HCT116 (cell line): ENCODE measurements around the gene CDH2. TPM values are rescaled to one million over a fixed set of nuclear protein-coding genes. Genes with fewer than 3 reads are reported as not detected.

Source experiments
- ATAC-seq: fragments of 200-7000 bp; cut with Tn5 transposase; 2 replicates; pipeline ENCODE4 v1.9.1; 2020; ENCODE audit warnings: mild to moderate bottlenecking, moderate library complexity
- BruUV-seq: library from RNA; stranded (reverse); fragments of 400-500 nt; replicated peaks from 2 replicates; lab custom pipeline; 2021; lab: Mats Ljungman, UMichigan
- CTCF ChIA-PET: fragments of 300-600 bp; sonication (Branson Sonifier 250); formaldehyde crosslinking; loops from one replicate; lab custom pipeline; 2021; ENCODE audit warnings: antibody characterized with exemption; lab: Charles Lee
- POLR2A ChIA-PET: fragments of 300-600, 350-600 bp; sonication (Branson Sonifier 250); formaldehyde crosslinking; loops from one replicate; lab custom pipeline; 2021; ENCODE audit warnings: antibody characterized with exemption; lab: Charles Lee
- RAD21 ChIA-PET, 2 experiments: fragments of 300-600 bp; sonication (Branson Sonifier 250); formaldehyde crosslinking; loops; one replicate each; lab custom pipeline; 2023; ENCODE audit warnings: low total read pairs in 2 of 2; ENCODE audit not compliant: uncharacterized antibody in 2 of 2, unreplicated experiment in 2 of 2, low non-redundant PET in 1 of 2; lab: Charles Lee
- DNase-seq: peaks from one replicate; pipeline ENCODE4 v3.0.0-alpha.2; 2010; ENCODE audit warnings: low read depth, low spot score
- H2AFZ ChIP-seq: fragments of 200-600 bp; shearing (Covaris generic), sonication (generic); 2 replicates; pipeline ENCODE4 v1.6.1; 2017; ENCODE audit warnings: low read depth, mixed run types, mixed read lengths, antibody characterized with exemption, low read length; ENCODE audit not compliant: poor library complexity, severe bottlenecking
- H3K27ac ChIP-seq: 2 replicates; pipeline ENCODE4 v1.5.1; 2012; ENCODE audit warnings: low read depth, low read length
- H3K27me3 ChIP-seq: fragments of 200-600 bp; sonication (generic); 2 replicates; pipeline ENCODE4 v1.6.1; 2016; ENCODE audit warnings: mixed run types, low read length, mixed read lengths; ENCODE audit not compliant: insufficient read depth
- H3K36me3 ChIP-seq, 2 experiments: fragments of 200-500 bp in 1 of 2; fragments of 200-600 bp in 1 of 2; sonication (Bioruptor generic) in 1 of 2; sonication (generic) in 1 of 2; 2 replicates each; pipeline versions ENCODE4 v1.5.1 to v1.6.1; 2014 to 2016; ENCODE audit warnings: low read length in 2 of 2, inconsistent platforms in 1 of 2, mixed read lengths in 1 of 2, mixed run types in 1 of 2; ENCODE audit not compliant: insufficient read depth in 2 of 2, control insufficient read depth in 1 of 2
- H3K4me1 ChIP-seq, 2 experiments: fragments of 200-600 bp in 1 of 2; sonication (generic) in 1 of 2; 2 replicates each; pipeline versions ENCODE4 v1.5.1 to v1.6.1; 2012 to 2017; ENCODE audit warnings: low read length in 2 of 2, inconsistent platforms in 1 of 2, mild to moderate bottlenecking in 1 of 2, mixed read lengths in 1 of 2, mixed run types in 1 of 2, moderate library complexity in 1 of 2; ENCODE audit not compliant: insufficient read depth in 2 of 2, control insufficient read depth in 1 of 2
- H3K4me2 ChIP-seq: fragments of 200-600 bp; sonication (generic); 2 replicates; pipeline ENCODE4 v1.6.1; 2017; ENCODE audit warnings: mixed run types, low read length, mixed read lengths
- H3K4me3 ChIP-seq, 2 experiments: fragments of 200-600 bp in 1 of 2; sonication (generic) in 1 of 2; replicated peaks in 1 of 2; 2 replicates each; pipeline ENCODE4 v1.5.1; 2011 to 2016; ENCODE audit warnings: low read length in 2 of 2, control low read depth in 1 of 2, low read depth in 1 of 2, mild to moderate bottlenecking in 1 of 2, mixed read lengths in 1 of 2, mixed run types in 1 of 2
- H3K79me2 ChIP-seq: fragments of 200-600 bp; sonication (generic); 2 replicates; pipeline ENCODE4 v1.6.1; 2017; ENCODE audit warnings: mild to moderate bottlenecking, mixed run types, low read length, moderate library complexity, mixed read lengths; ENCODE audit not compliant: insufficient read depth
- H3K9ac ChIP-seq: fragments of 200-600 bp; sonication (generic); 2 replicates; pipeline ENCODE4 v1.6.1; 2016; ENCODE audit warnings: low read length, mixed read lengths
- H3K9me2 ChIP-seq: fragments of 200-600 bp; sonication (generic), shearing (Covaris generic); 2 replicates; pipeline ENCODE4 v1.6.1; 2017; ENCODE audit warnings: mixed run types, mild to moderate bottlenecking, moderate library complexity; ENCODE audit not compliant: insufficient read depth
- H3K9me3 ChIP-seq, 2 experiments: fragments of 200-500 bp in 1 of 2; fragments of 200-600 bp in 1 of 2; sonication (Bioruptor generic) in 1 of 2; sonication (generic) in 1 of 2; 2 replicates each; pipeline ENCODE4 v1.6.1; 2014 to 2017; ENCODE audit warnings: low read length in 2 of 2, mixed read lengths in 2 of 2, inconsistent platforms in 1 of 2, low read depth in 1 of 2, mild to moderate bottlenecking in 1 of 2, mixed run types in 1 of 2, moderate library complexity in 1 of 2; ENCODE audit not compliant: control insufficient read depth in 1 of 2, insufficient read depth in 1 of 2
- H4K20me1 ChIP-seq: fragments of 200-600 bp; sonication (generic), shearing (Covaris generic); 2 replicates; pipeline ENCODE4 v1.6.1; 2017; ENCODE audit warnings: mixed run types, mild to moderate bottlenecking, moderate library complexity; ENCODE audit not compliant: insufficient read depth
- CEBPB ChIP-seq: IDR thresholded peaks from 2 replicates; pipeline ENCODE4 v1.6.1; 2012; ENCODE audit warnings: low read depth
- CTCF ChIP-seq, 3 experiments: fragments of 200-600 bp in 1 of 3; sonication (generic) in 1 of 3; IDR thresholded peaks in 2 of 3; conservative IDR thresholded peaks in 1 of 3; 2 replicates each; pipeline ENCODE4 v1.5.1; 2012 to 2017; ENCODE audit warnings: low read depth in 2 of 3, low read length in 2 of 3, antibody characterized with exemption in 1 of 3, borderline replicate concordance in 1 of 3, control low read depth in 1 of 3, mild to moderate bottlenecking in 1 of 3, mixed read lengths in 1 of 3, mixed run types in 1 of 3, moderate library complexity in 1 of 3; ENCODE audit not compliant: insufficient read depth in 1 of 3
- EGR1 ChIP-seq: IDR thresholded peaks from 2 replicates; pipeline ENCODE4 v1.6.1; 2012; ENCODE audit warnings: low read depth
- ELF1 ChIP-seq: IDR thresholded peaks from 2 replicates; pipeline ENCODE4 v1.6.1; 2012; ENCODE audit warnings: low read depth, borderline replicate concordance
- FOSL1 ChIP-seq: IDR thresholded peaks from 2 replicates; pipeline ENCODE4 v1.6.1; 2012; ENCODE audit warnings: low read depth
- JUND ChIP-seq: IDR thresholded peaks from 2 replicates; pipeline ENCODE4 v1.6.1; 2012
- POLR2A ChIP-seq: IDR thresholded peaks from 2 replicates; pipeline ENCODE4 v1.7.0; 2011; ENCODE audit warnings: borderline replicate concordance; ENCODE audit not compliant: insufficient read depth, insufficient read length; ENCODE audit errors: extremely low read depth
- POLR2AphosphoS5 ChIP-seq: IDR thresholded peaks from 2 replicates; pipeline ENCODE4 v1.6.1; 2011; ENCODE audit warnings: mild to moderate bottlenecking, low read depth, low read length, moderate library complexity
- RAD21 ChIP-seq: IDR thresholded peaks from 2 replicates; pipeline ENCODE4 v1.6.1; 2012; ENCODE audit warnings: low read depth, mild to moderate bottlenecking
- SRF ChIP-seq: IDR thresholded peaks from 2 replicates; pipeline ENCODE4 v1.6.1; 2012; ENCODE audit warnings: low read depth
- TCF7L2 ChIP-seq: IDR thresholded peaks from 2 replicates; pipeline ENCODE4 v1.7.0; 2011; ENCODE audit warnings: borderline replicate concordance, inconsistent platforms; ENCODE audit not compliant: insufficient read depth, insufficient read length; ENCODE audit errors: extremely low read depth
- YY1 ChIP-seq: IDR thresholded peaks from 2 replicates; pipeline ENCODE4 v1.6.1; 2011; ENCODE audit warnings: low read length, low read depth, moderate library complexity, mild to moderate bottlenecking; ENCODE audit not compliant: insufficient replicate concordance; ENCODE audit errors: extremely low read depth
- ZBTB33 ChIP-seq: IDR thresholded peaks from 2 replicates; pipeline ENCODE4 v1.6.1; 2011; ENCODE audit warnings: mild to moderate bottlenecking, low read length, moderate library complexity; ENCODE audit not compliant: insufficient replicate concordance; ENCODE audit errors: extremely low read depth
- ZFX ChIP-seq: fragments of 450-650 bp; IDR thresholded peaks from 2 replicates; pipeline ENCODE4 v1.6.1; 2017
- intact Hi-C: fragments of 100-400 bp; cut with micrococcal nuclease; formaldehyde crosslinking; loops from 2 replicates; pipeline ENCODE4 v1.10.0; 2022
- total RNA-seq: library from RNA; stranded (reverse); gene quantifications from one replicate; pipeline ENCODE4 v1.2.1, GENCODE V29; 2021; ENCODE audit not compliant: unreplicated experiment
- TF ChIP-seq, protein P1 (sequence below): IDR thresholded peaks from 2 replicates; pipeline ENCODE4 v1.6.1; 2012
- TF ChIP-seq, protein P2 (sequence below): IDR thresholded peaks from 2 replicates; pipeline ENCODE4 v1.6.1; 2012

The CDH2 gene
- total RNA-seq, 1 experiment from 2014 or later = 0.15 TPM

- ChIA-PET CTCF (no interaction called here), POLR2A (no interaction called here), RAD21 (no interaction called here)
- no peaks in the 10 kb centered on the region; a peak in 1 of 4 replicates for H3K9me3 ChIP-seq
- no peak overlapping the region for H3K9ac ChIP-seq
- H4K20me1 ChIP-seq = no peaks in the 10 kb centered on the region
- intact Hi-C loops = no loop called here
- H3K27me3 ChIP-seq = no peaks in the 10 kb centered on the region
- no peaks in the 10 kb centered on the region for H3K4me1 ChIP-seq
- H3K27ac ChIP-seq = no peak overlapping the region
- DNase-seq = no peak
- no peaks in the 10 kb centered on the region for H3K79me2 ChIP-seq
- H3K9me2 ChIP-seq = no peaks in the 10 kb centered on the region
- H3K4me3 ChIP-seq = no peak overlapping the region
- no peak overlapping the region for H2AFZ ChIP-seq
- H3K36me3 ChIP-seq = no peaks in the 10 kb centered on the region
- no peak for ATAC-seq
- H3K4me2 ChIP-seq = no peak overlapping the region
- no TSS peak for BruUV-seq
- TF ChIP-seq CEBPB (no peak), JUND (no peak), FOSL1 (no peak), ZFX (no peak), YY1 (no peak), CTCF (IDR thresholded peaks at IDR 0.05 in 2 of 3, conservative IDR thresholded peaks at IDR 0.05 in 1 of 3; ENCODE audit: borderline replicate concordance in 1 of 3, insufficient read depth in 1 of 3, low read depth in 2 of 3, low read length in 2 of 3) (no peak), TCF7L2 (no peak), POLR2A (no peak), ZBTB33 (no peak), SRF (no peak), RAD21 (no peak), POLR2AphosphoS5 (no peak), EGR1 (no peak), ELF1 (no peak)
- TF ChIP-seq, protein P1, sequence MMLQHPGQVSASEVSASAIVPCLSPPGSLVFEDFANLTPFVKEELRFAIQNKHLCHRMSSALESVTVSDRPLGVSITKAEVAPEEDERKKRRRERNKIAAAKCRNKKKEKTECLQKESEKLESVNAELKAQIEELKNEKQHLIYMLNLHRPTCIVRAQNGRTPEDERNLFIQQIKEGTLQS = no peak
- TF ChIP-seq, protein P2, sequence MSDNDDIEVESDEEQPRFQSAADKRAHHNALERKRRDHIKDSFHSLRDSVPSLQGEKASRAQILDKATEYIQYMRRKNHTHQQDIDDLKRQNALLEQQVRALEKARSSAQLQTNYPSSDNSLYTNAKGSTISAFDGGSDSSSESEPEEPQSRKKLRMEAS = no peak
Measured at GRCh38 chr18:28007841-28008240, 169.1 kb downstream of the CDH2 start.
